Spleen (tissue), 11 donors: ENCODE data around the gene GGPS1. TPM values are rescaled to one million over a fixed set of nuclear protein-coding genes. Genes with fewer than 3 reads are reported as not detected.
"Not testable (repeated sequence)": the region's sequence is repeated elsewhere in the genome, so short reads cannot be mapped to it uniquely, and the experiment has no call there.

Experiments
- DNase-seq: peaks from one replicate; pipeline ENCODE4 v3.0.0-alpha.2; 2020
- H3K27ac ChIP-seq, 8 donors: fragments of 200-600 bp; sonication (generic) in 7 of 8; 1 replicate in 4 of 8; 2 replicates in 4 of 8; pipeline versions ENCODE4 v1.5.0 to v1.8.0; 2016 to 2021; ENCODE audit warnings: inconsistent platforms in 4 of 8, mild to moderate bottlenecking in 4 of 8, moderate library complexity in 1 of 8
- H3K27me3 ChIP-seq, 7 donors: fragments of 200-600 bp; sonication (generic) in 6 of 7; replicated peaks in 1 of 7; 1 replicate in 4 of 7; 2 replicates in 3 of 7; pipeline versions ENCODE4 v1.5.0 to v1.8.0; 2016 to 2021; ENCODE audit warnings: inconsistent platforms in 3 of 7, mild to moderate bottlenecking in 1 of 7
- H3K36me3 ChIP-seq, 6 donors: fragments of 200-600 bp; sonication (generic) in 5 of 6; 1 replicate in 4 of 6; 2 replicates in 2 of 6; pipeline versions ENCODE4 v1.5.0 to v1.8.0; 2016 to 2021; ENCODE audit warnings: inconsistent platforms in 2 of 6
- H3K4me1 ChIP-seq, 6 donors: fragments of 200-600 bp; sonication (generic) in 5 of 6; 1 replicate in 3 of 6; 2 replicates in 3 of 6; pipeline versions ENCODE4 v1.5.0 to v1.8.0; 2016 to 2021; ENCODE audit warnings: inconsistent platforms in 3 of 6
- H3K4me3 ChIP-seq, 8 donors: fragments of 200-600 bp; sonication (generic) in 7 of 8; 1 replicate in 4 of 8; 2 replicates in 4 of 8; pipeline versions ENCODE4 v1.5.0 to v1.8.0; 2016 to 2021; ENCODE audit warnings: inconsistent platforms in 4 of 8, mild to moderate bottlenecking in 4 of 8, moderate library complexity in 2 of 8
- H3K9me3 ChIP-seq, 8 donors: fragments of 200-600 bp; sonication (generic) in 7 of 8; 1 replicate in 4 of 8; 2 replicates in 4 of 8; pipeline versions ENCODE4 v1.5.0 to v1.8.0; 2016 to 2021; ENCODE audit warnings: inconsistent platforms in 4 of 8
- CTCF ChIP-seq, 11 experiments: fragments of 200-600 bp in 7 of 11; fragments of 450-650 bp in 4 of 11; sonication (generic) in 4 of 11; IDR thresholded peaks in 8 of 11; conservative IDR thresholded peaks in 3 of 11; 1 replicate in 7 of 11; 2 replicates in 4 of 11; pipeline versions ENCODE4 v1.4.0 to v1.8.0; 2016 to 2021; ENCODE audit warnings: antibody characterized with exemption in 11 of 11, inconsistent platforms in 4 of 11, mild to moderate bottlenecking in 1 of 11
- POLR2A ChIP-seq, 3 donors: fragments of 450-650 bp; IDR thresholded peaks; one replicate each; pipeline ENCODE4 v1.5.1; 2017; ENCODE audit warnings: antibody characterized with exemption in 3 of 3, mild to moderate bottlenecking in 1 of 3
- POLR2AphosphoS5 ChIP-seq, 3 donors: sonication (generic); formaldehyde crosslinking; IDR thresholded peaks; one replicate each; pipeline ENCODE4 v1.5.1; 2017; ENCODE audit warnings: antibody characterized with exemption in 3 of 3
- WGBS, 5 donors: extraction: QIAGEN DNeasy Blood & Tissue Kit in 3 of 5; methylation state at CpG; one replicate each; pipeline versions ENCODE4 v1.1.5 to v1.1.7; 2013 to 2018; 5-methylcytosine and 5-hydroxymethylcytosine counted together
- intact Hi-C: fragments of 100-400 bp; cut with DNase I; formaldehyde crosslinking; loops from one replicate; pipeline ENCODE4 v1.15.0; 2023; ENCODE audit warnings: low total_unique reads
- polyA plus RNA-seq, 3 donors: library from polyadenylated mRNA; stranded (reverse); fragments of 200-250 nt; gene quantifications; one replicate each; pipeline ENCODE4 v1.2.1, GENCODE V29; 2013
- small RNA-seq, 4 donors: library from RNA; depleted of rRNA; stranded (forward); fragments of <200 nt; gene quantifications; one replicate each; pipeline ENCODE3, GENCODE V24; 2016
- total RNA-seq, 7 donors: library from RNA; depleted of rRNA in 3 of 7; stranded (reverse); fragments of >200 nt in 3 of 7; fragmentation: NEBNext Ultra II Directional in 4 of 7; extraction: Animal tissue kit (Norgen Biotek cat#: 25700) in 4 of 7; gene quantifications; one replicate each; pipeline versions ENCODE4 v1.1.0 to v1.2.1, GENCODE V29; 2016 to 2021
- donor health status: healthy with polysubstance abuse.
- donor health status: DM: no; HTN: no; CAD: no; lungs with moderate emphysema.
- donor health status: DM: no; HTN: no; CAD: no.
- donor health status: Bipolar disorder and iron deficiency.
- donor health status: healthy.
- donor health status: DM: no; HTN: no; CAD: no.
- donor health status: DM: yes; HTN: yes; CAD: no.

GGPS1 gene
- total and polyA plus RNA-seq, 10 donors: 23.6 to 34.9 (median 25.8) TPM

- no peaks in the 10 kb centered on the region for H3K9me3 ChIP-seq
- intact Hi-C loops: no loop called here
- 95 to 98% (median 97%) methylated on average over 6 of the region's 6 CpGs for WGBS, 5 donors
- no peak for DNase-seq
- no peak overlapping the region for H3K27ac ChIP-seq
- no peaks in the 10 kb centered on the region for H3K4me1 ChIP-seq
- no peak for TF ChIP-seq POLR2A (IDR thresholded peaks at IDR 0.05)
- TF ChIP-seq POLR2AphosphoS5 (IDR thresholded peaks at IDR 0.05): no peak
- H3K4me3 ChIP-seq: no peak overlapping the region
- peaks cover 0 to 64% (median 3%) of the 10 kb centered on the region in 6 donors for H3K36me3 ChIP-seq
- H3K27me3 ChIP-seq: no peaks in the 10 kb centered on the region
These were observed 47.7 kb downstream of the GGPS1 start for GRCh38 chr1:235375919-235376605.

DNA sequence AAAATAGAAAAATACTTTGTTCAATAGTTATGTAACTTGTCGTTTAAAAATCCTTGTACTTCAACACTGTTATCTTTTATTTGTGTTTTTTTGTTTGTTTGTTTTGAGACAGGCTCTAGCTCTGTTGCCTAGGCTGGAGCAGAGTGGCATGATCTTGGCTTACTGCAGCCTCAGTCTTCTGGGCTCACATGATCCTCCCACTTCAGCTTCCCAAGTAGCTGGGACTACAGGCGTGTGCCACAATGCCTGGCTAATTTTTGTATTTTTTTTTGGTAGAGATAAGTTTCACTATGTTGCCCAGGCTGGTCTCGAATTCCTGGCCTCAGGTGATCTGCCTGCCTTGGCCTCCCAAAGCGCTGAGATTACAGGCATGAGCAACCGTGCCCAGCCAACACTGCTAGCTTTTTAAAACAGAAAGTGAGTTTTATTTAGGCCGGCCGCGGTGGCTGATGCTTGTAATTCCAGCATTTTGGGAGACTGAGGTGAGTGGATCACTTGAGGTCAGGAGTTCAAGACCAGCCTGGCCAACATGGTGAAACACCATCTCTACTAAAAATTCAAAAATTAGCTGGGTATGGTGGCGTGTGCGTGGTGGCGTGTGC is 49.9 kb downstream of the GGPS1 start:
- H3K27me3 ChIP-seq, DNase-seq, H3K9me3 ChIP-seq, intact Hi-C loops, H3K4me3 ChIP-seq, H3K27ac ChIP-seq, H3K4me1 ChIP-seq: not testable (repeated sequence)
- H3K36me3 ChIP-seq: peaks cover 0 to 59% (median 9%) of the 10 kb centered on the region in 6 donors
- WGBS, 5 donors: 92 to 96% (median 94%) methylated on average over 11 of the region's 11 CpGs

- intact Hi-C loops, H3K9me3 ChIP-seq, DNase-seq, H3K27me3 ChIP-seq, H3K27ac ChIP-seq, H3K4me1 ChIP-seq, H3K4me3 ChIP-seq: not testable (repeated sequence)
- H3K36me3 ChIP-seq: peaks cover 0 to 40% (median 9%) of the 10 kb centered on the region in 6 donors
- 80% methylated on average over 1 of the region's 3 CpGs; no CpG with 5 or more reads in 4 of the 5 donors for WGBS, 5 donors
These were observed 53.8 kb downstream of the GGPS1 start for GRCh38 chr1:235381955-235382739.

- H3K4me3 ChIP-seq, H3K27ac ChIP-seq, intact Hi-C loops, DNase-seq, H3K27me3 ChIP-seq, H3K4me1 ChIP-seq: not testable (repeated sequence)
- H3K36me3 ChIP-seq: peaks cover 0 to 25% (median 8%) of the 10 kb centered on the region in 6 donors
- WGBS, 5 donors: 94 to 100% (median 95%) methylated on average over 1 of the region's 1 CpG
- H3K9me3 ChIP-seq: peaks cover 0 to 15% (median 8%) of the 10 kb centered on the region in 8 donors
These were observed 57.3 kb downstream of the GGPS1 start for GRCh38 chr1:235385633-235386032.

GRCh38 chr1:235391874-235392273 is 63.5 kb downstream of the GGPS1 start:
- DNase-seq: no peak
- Histone ChIP-seq H3K4me1 (peaks cover 0 to 7% (median 0%) of the 10 kb centered on the region in 6 donors), H3K36me3 (peaks cover 0 to 13% (median 0%) of the 10 kb centered on the region in 6 donors), H3K27me3 (no peaks in the 10 kb centered on the region), H3K9me3 (peaks cover 0 to 9% (median 8%) of the 10 kb centered on the region in 8 donors), H3K27ac (no peak overlapping the region), H3K4me3 (no peak overlapping the region)
- intact Hi-C loops: no loop called here
- TF ChIP-seq CTCF (IDR thresholded peaks at IDR 0.05 in 8 of 11, conservative IDR thresholded peaks at IDR 0.05 in 3 of 11) (no peak), POLR2A (IDR thresholded peaks at IDR 0.05) (no peak), POLR2AphosphoS5 (IDR thresholded peaks at IDR 0.05) (no peak)
- 90 to 96% (median 95%) methylated on average over 4 of the region's 4 CpGs for WGBS, 5 donors

Small RNA genes within 50 kb of the gene (small RNA-seq; reads per million reads assigned to genes)
- gene AL391994.1: 0 reads per million in 4 donors

Other genes with a start within 250 kb of the GGPS1 start
- gene TOMM20, start 199.7 kb upstream of the GGPS1 start, total RNA-seq: 10 to 100 TPM; 59.6 to 79.9 (median 68.9) TPM
- 10 to 100 TPM; 46.6 to 56.8 (median 47.6) TPM for gene TOMM20, start 199.7 kb upstream of the GGPS1 start, polyA plus RNA-seq
- gene RBM34, start 167.3 kb upstream of the GGPS1 start, total RNA-seq: 10 to 100 TPM; 24.7 to 58.8 (median 52.4) TPM
- gene RBM34, start 167.3 kb upstream of the GGPS1 start, polyA plus RNA-seq: 100 to 1,000 TPM in 1 of 3 donors, 10 to 100 TPM in 2; 74.9 to 107 (median 87.7) TPM
- gene ARID4B, start 391 bp upstream of the GGPS1 start, total RNA-seq: 10 to 100 TPM; 61.4 to 82.0 (median 67.5) TPM
- gene ARID4B, start 391 bp upstream of the GGPS1 start, polyA plus RNA-seq: 10 to 100 TPM; 13.2 to 21.0 (median 20.5) TPM
- 10 to 100 TPM; 14.1 to 30.0 (median 18.6) TPM for gene TBCE, start 38.9 kb downstream of the GGPS1 start, total RNA-seq
- gene TBCE, start 38.9 kb downstream of the GGPS1 start, polyA plus RNA-seq: 10 to 100 TPM; 13.6 to 18.6 (median 16.6) TPM
- 10 to 100 TPM in 6 of 7 donors, 1 to 10 TPM in 1; 8.8 to 35.1 (median 12.0) TPM for gene B3GALNT2, start 175.9 kb downstream of the GGPS1 start, total RNA-seq
- 1 to 10 TPM; 1.1 to 3.5 (median 1.9) TPM for gene B3GALNT2, start 175.9 kb downstream of the GGPS1 start, polyA plus RNA-seq